D721Med (cell line): ENCODE results near the gene ANKRD23.

Experiments used
- DNase-seq: peaks from one replicate; pipeline ENCODE4 v3.0.0; 2011; ENCODE audit warnings: low spot score; ENCODE audit not compliant: insufficient read length
- FAIRE-seq: peaks from 2 replicates; lab custom pipeline; 2011; peaks lifted over from hg19 to GRCh38; lab: Jason Lieb, UNC
- TF ChIP-seq, protein P1 (sequence below): IDR thresholded peaks from 2 replicates; pipeline ENCODE4 v1.5.1; 2012; ENCODE audit warnings: mild to moderate bottlenecking, control low read depth; ENCODE audit not compliant: insufficient read depth; ENCODE audit errors: missing control alignments

ANKRD23 gene

DNA sequence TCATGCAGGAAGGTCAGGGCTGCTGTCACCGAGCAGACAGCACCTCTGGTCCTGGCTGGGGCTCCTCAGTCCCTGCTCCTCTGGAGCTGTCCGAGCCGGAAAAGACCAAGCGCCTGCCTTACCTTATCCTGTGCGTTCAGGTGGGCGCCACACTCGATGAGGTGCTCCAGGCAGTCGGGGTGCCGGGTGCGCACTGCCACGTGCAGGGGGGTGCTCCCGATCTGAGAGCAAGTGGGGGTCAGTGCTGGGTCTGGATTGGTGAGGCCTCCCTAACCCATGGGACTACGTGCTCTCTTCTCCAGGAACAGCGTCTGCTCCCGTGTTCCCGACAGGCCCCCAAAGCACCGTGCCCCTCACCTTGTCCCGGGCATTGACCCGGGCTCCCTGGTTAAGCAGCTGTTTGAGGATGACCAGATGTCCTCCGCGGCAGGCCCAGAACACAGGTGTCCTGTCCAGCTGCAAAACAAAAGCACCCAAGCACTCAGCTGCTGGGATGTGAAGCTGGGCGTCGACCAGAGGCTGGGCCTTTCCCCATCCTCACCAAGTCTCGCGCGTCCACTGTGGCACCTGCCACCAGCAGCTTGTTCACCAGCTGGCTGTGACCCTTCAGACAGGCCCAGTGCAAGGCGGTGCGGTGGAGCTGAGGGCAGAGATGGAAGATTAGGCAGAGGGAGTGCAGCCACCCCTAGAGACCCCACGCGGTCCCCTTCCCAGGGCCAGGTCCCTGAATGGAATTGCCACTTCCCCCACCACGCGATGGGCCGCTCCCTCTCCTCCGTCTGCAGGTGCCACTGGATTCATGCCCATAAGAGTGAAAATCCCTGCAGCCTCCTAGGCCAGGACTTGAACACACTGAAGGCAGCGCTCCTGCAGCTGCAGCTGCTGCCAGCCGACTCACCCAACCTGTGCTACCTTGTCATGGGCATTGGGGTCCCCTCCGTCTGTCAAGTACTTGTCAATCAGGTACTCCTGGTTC, 3.7 kb downstream of the ANKRD23 start:
- FAIRE-seq = no peak
- TF ChIP-seq, protein P1, sequence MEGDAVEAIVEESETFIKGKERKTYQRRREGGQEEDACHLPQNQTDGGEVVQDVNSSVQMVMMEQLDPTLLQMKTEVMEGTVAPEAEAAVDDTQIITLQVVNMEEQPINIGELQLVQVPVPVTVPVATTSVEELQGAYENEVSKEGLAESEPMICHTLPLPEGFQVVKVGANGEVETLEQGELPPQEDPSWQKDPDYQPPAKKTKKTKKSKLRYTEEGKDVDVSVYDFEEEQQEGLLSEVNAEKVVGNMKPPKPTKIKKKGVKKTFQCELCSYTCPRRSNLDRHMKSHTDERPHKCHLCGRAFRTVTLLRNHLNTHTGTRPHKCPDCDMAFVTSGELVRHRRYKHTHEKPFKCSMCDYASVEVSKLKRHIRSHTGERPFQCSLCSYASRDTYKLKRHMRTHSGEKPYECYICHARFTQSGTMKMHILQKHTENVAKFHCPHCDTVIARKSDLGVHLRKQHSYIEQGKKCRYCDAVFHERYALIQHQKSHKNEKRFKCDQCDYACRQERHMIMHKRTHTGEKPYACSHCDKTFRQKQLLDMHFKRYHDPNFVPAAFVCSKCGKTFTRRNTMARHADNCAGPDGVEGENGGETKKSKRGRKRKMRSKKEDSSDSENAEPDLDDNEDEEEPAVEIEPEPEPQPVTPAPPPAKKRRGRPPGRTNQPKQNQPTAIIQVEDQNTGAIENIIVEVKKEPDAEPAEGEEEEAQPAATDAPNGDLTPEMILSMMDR = no peak
- no peak for DNase-seq

GRCh38 chr2:96839293-96839874, 4.4 kb downstream of the ANKRD23 start:
- DNase-seq (no peak), FAIRE-seq (no peak)
- TF ChIP-seq, protein P1 = no peak

- DNase-seq (no peak), FAIRE-seq (no peak)
- TF ChIP-seq, protein P1 = no peak
Measured at GRCh38 chr2:96838345-96839292, 5.2 kb downstream of the ANKRD23 start.

- DNase-seq (no peak), FAIRE-seq (no peak)
Measured at GRCh38 chr2:96837575-96837974, 6.2 kb downstream of the ANKRD23 start.

GRCh38 chr2:96835830-96836229, 8.0 kb downstream of the ANKRD23 start:
- FAIRE-seq = no peak
- TF ChIP-seq, protein P1 = no peak

More at GRCh38 chr2:96837575-96837974, 6.2 kb downstream of the ANKRD23 start:
- TF ChIP-seq, protein P1 = no peak

DNA sequence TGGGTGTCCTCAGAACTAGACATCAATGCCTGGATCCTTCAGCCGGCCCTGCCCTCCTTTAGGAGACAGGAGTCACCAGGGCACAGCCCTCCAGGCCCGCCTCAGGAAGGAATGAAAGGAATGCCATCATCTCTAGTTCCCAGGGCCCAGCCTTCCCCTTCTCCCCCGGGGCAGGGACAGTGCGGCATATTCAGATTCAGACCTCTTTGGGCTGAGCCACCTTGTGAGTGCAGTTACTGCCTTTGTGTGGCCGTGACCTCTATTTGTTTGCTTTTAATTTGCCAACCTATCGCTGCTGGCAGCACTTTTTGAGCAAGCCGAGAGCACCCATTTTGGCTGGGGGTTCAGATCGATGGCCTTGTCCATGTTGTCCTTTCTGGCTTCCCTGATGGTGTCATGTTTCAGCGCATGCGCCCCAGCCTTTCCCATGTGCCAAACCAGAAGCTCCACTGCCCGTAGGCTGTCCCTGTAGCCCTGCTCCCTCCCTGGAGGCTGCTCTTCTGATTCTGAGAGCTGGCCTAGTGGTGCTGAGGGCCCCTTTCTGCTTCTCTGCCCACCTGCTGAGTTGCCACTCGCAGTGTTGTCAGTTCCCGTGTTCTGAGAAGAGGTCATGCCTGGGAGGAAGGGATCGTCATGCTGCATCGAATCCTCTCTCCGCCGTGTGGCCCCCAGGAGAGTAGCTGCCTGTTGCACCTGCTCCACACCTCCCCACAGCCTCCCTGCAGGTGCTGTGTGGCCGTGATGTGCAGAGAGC, 10.9 kb downstream of the ANKRD23 start:
- DNase-seq (no peak), FAIRE-seq (no peak)
- TF ChIP-seq, protein P1 = no peak

More at GRCh38 chr2:96835830-96836229, 8.0 kb downstream of the ANKRD23 start:
- DNase-seq = no peak
